Tibial nerve (tissue), 4 donors: ENCODE measurements around the gene RTP2. TPM values are rescaled to one million over a fixed set of nuclear protein-coding genes. Genes with fewer than 3 reads are reported as not detected.
A peak's percentile ranks its signal among the peaks of the same experiment; 100 is the strongest.

Experiments used
- DNase-seq, 2 donors: peaks; one replicate each; pipeline ENCODE4 v3.0.0-alpha.2; 2019; ENCODE audit warnings: low spot score in 2 of 2
- H3K27ac ChIP-seq, 4 donors: fragments of 200-600 bp; sonication (generic) in 3 of 4; one replicate each; pipeline ENCODE4 v1.5.1; 2017 to 2019; ENCODE audit warnings: mild to moderate bottlenecking in 1 of 4
- H3K27me3 ChIP-seq, 2 donors: fragments of 200-600 bp; sonication (generic) in 1 of 2; one replicate each; pipeline versions ENCODE4 v1.5.1 to v1.6.0; 2017 to 2019
- H3K36me3 ChIP-seq, 3 donors: fragments of 200-600 bp; sonication (generic); one replicate each; pipeline ENCODE4 v1.5.1; 2018 to 2019
- H3K4me1 ChIP-seq, 4 donors: fragments of 200-600 bp; sonication (generic) in 3 of 4; one replicate each; pipeline ENCODE4 v1.5.1; 2017 to 2019
- H3K4me3 ChIP-seq, 4 donors: fragments of 200-600 bp; sonication (generic) in 3 of 4; one replicate each; pipeline ENCODE4 v1.5.1; 2017 to 2019; ENCODE audit warnings: mild to moderate bottlenecking in 1 of 4, moderate library complexity in 1 of 4
- H3K9me3 ChIP-seq, 4 donors: fragments of 200-600 bp; sonication (generic) in 3 of 4; one replicate each; pipeline ENCODE4 v1.5.1; 2017 to 2019
- CTCF ChIP-seq, 5 experiments: fragments of 200-600 bp in 3 of 5; fragments of 450-650 bp in 2 of 5; sonication (generic) in 3 of 5; IDR thresholded peaks; one replicate each; pipeline ENCODE4 v1.5.1; 2016 to 2019; ENCODE audit warnings: antibody characterized with exemption in 5 of 5, mild to moderate bottlenecking in 3 of 5, moderate library complexity in 2 of 5
- EP300 ChIP-seq, 2 donors: sonication (generic); formaldehyde crosslinking; IDR thresholded peaks; one replicate each; pipeline ENCODE4 v1.6.1; 2017; ENCODE audit warnings: antibody characterized with exemption in 2 of 2, mild to moderate bottlenecking in 1 of 2
- POLR2A ChIP-seq, 2 donors: fragments of 450-650 bp; IDR thresholded peaks; one replicate each; pipeline ENCODE4 v1.6.1; 2017; ENCODE audit warnings: antibody characterized with exemption in 2 of 2, mild to moderate bottlenecking in 2 of 2, moderate library complexity in 2 of 2
- WGBS, 2 donors: methylation state at CpG; one replicate each; pipeline ENCODE4 v1.1.5; 2018; 5-methylcytosine and 5-hydroxymethylcytosine counted together
- total RNA-seq, 4 donors: library from RNA; depleted of rRNA; stranded (reverse); fragments of >200 nt; gene quantifications; one replicate each; pipeline ENCODE4 v1.1.0, GENCODE V29; 2016

Gene RTP2
- total RNA-seq, 4 donors from 2014 or later: not detected

- Histone ChIP-seq H3K4me1 (peaks cover 0 to 13% (median 0%) of the 10 kb centered on the region in 4 donors), H3K9me3 (no peaks in the 10 kb centered on the region), H3K36me3 (peaks cover 21 to 100% (median 73%) of the 10 kb centered on the region in 3 donors), H3K27me3 (no peaks in the 10 kb centered on the region), H3K4me3 (no peak overlapping the region), H3K27ac (no peak overlapping the region)
- no peak for DNase-seq
- TF ChIP-seq CTCF (IDR thresholded peaks at IDR 0.05) (no peak), EP300 (IDR thresholded peaks at IDR 0.05) (no peak), POLR2A (IDR thresholded peaks at IDR 0.05) (no peak)
- WGBS, 2 donors: 91 to 95% methylated on average over 8 of the region's 8 CpGs
Measured at GRCh38 chr3:187728248-187728647, 25.9 kb upstream of the RTP2 start.

- peaks cover 21 to 100% (median 72%) of the 10 kb centered on the region in 3 donors for H3K36me3 ChIP-seq
Measured at GRCh38 chr3:187726564-187726963, 24.2 kb upstream of the RTP2 start.

GRCh38 chr3:187725653-187726370, 23.5 kb upstream of the RTP2 start:
- H3K27me3 ChIP-seq: no peaks in the 10 kb centered on the region
- peaks cover 21 to 100% (median 65%) of the 10 kb centered on the region in 3 donors for H3K36me3 ChIP-seq
- no peak for DNase-seq
- TF ChIP-seq EP300 (IDR thresholded peaks at IDR 0.05) (peak in 1 of 2 donors; percentile 41), CTCF (IDR thresholded peaks at IDR 0.05) (no peak), POLR2A (IDR thresholded peaks at IDR 0.05) (no peak)
- 74 to 76% methylated on average over 7 of the region's 7 CpGs for WGBS, 2 donors
- H3K9me3 ChIP-seq: no peaks in the 10 kb centered on the region
- no peak overlapping the region for H3K27ac ChIP-seq
- no peak overlapping the region for H3K4me3 ChIP-seq
- H3K4me1 ChIP-seq: peaks cover 0 to 13% (median 0%) of the 10 kb centered on the region in 4 donors

More at GRCh38 chr3:187726564-187726963, 24.2 kb upstream of the RTP2 start:
- Histone ChIP-seq H3K4me3 (no peak overlapping the region), H3K9me3 (no peaks in the 10 kb centered on the region), H3K27me3 (no peaks in the 10 kb centered on the region), H3K27ac (peak overlapping the region in 1 of 4 donors; percentile 13), H3K4me1 (peaks cover 0 to 13% (median 0%) of the 10 kb centered on the region in 4 donors)
- no peak for DNase-seq
- WGBS, 2 donors: 92 to 95% methylated on average over 12 to 13 of the region's 13 CpGs
- TF ChIP-seq CTCF (IDR thresholded peaks at IDR 0.05) (no peak), EP300 (IDR thresholded peaks at IDR 0.05) (no peak), POLR2A (IDR thresholded peaks at IDR 0.05) (no peak)

GRCh38 chr3:187725224-187725623, 22.9 kb upstream of the RTP2 start:
- TF ChIP-seq EP300 (IDR thresholded peaks at IDR 0.05) (no peak), POLR2A (IDR thresholded peaks at IDR 0.05) (no peak), CTCF (IDR thresholded peaks at IDR 0.05) (no peak)
- Histone ChIP-seq H3K36me3 (peaks cover 21 to 100% (median 59%) of the 10 kb centered on the region in 3 donors), H3K9me3 (no peaks in the 10 kb centered on the region), H3K27me3 (no peaks in the 10 kb centered on the region), H3K4me3 (no peak overlapping the region), H3K4me1 (peaks cover 0 to 13% (median 0%) of the 10 kb centered on the region in 4 donors), H3K27ac (no peak overlapping the region)
- 86 to 96% methylated on average over 22 of the region's 22 CpGs for WGBS, 2 donors
- no peak for DNase-seq

- Histone ChIP-seq H3K4me1 (no peaks in the 10 kb centered on the region), H3K4me3 (no peak overlapping the region), H3K27me3 (no peaks in the 10 kb centered on the region), H3K36me3 (peaks cover 3 to 75% (median 30%) of the 10 kb centered on the region in 3 donors), H3K27ac (no peak overlapping the region), H3K9me3 (no peaks in the 10 kb centered on the region)
- DNase-seq: no peak
- WGBS, 2 donors: 90 to 93% methylated on average over 10 of the region's 10 CpGs
- no peak for TF ChIP-seq CTCF (IDR thresholded peaks at IDR 0.05)
- TF ChIP-seq EP300 (IDR thresholded peaks at IDR 0.05): no peak
- no peak for TF ChIP-seq POLR2A (IDR thresholded peaks at IDR 0.05)
Measured at GRCh38 chr3:187722206-187722612, 19.9 kb upstream of the RTP2 start.
